Common myeloid progenitor, CD34-positive (primary cell): ENCODE results near the gene UBR2.
"Not testable (repeated sequence)": the region's sequence is repeated elsewhere in the genome, so short reads cannot be mapped to it uniquely, and the experiment has no call there.

Source experiments
- CTCF ChIA-PET: fragments of 350-600 bp; sonication (Branson Sonifier 250); formaldehyde crosslinking; loops from one replicate; lab custom pipeline; 2021; ENCODE audit warnings: antibody characterized with exemption; lab: Charles Lee
- POLR2A ChIA-PET: fragments of 350-600 bp; sonication (Branson Sonifier 250); formaldehyde crosslinking; loops from one replicate; lab custom pipeline; 2021; ENCODE audit warnings: antibody characterized with exemption; lab: Charles Lee
- DNase-seq, 3 donors: peaks; one replicate each; pipeline versions ENCODE4 v3.0.0 to v3.0.0-alpha.2; 2013
- H3K27ac ChIP-seq, 2 experiments: 1 replicate in 1 of 2; 2 replicates in 1 of 2; pipeline ENCODE4 v1.7.0; 2013; ENCODE audit warnings: inconsistent platforms in 2 of 2, low read length in 2 of 2, mild to moderate bottlenecking in 2 of 2, low read depth in 1 of 2, moderate library complexity in 1 of 2; ENCODE audit not compliant: severe bottlenecking in 2 of 2, insufficient read depth in 1 of 2, poor library complexity in 1 of 2
- H3K27me3 ChIP-seq, 5 experiments: replicated peaks in 2 of 5; 1 replicate in 3 of 5; 2 replicates in 2 of 5; pipeline versions ENCODE4 v1.6.1 to v1.7.0; 2013; ENCODE audit warnings: low read length in 4 of 5, mild to moderate bottlenecking in 2 of 5, moderate library complexity in 2 of 5, inconsistent platforms in 1 of 5; ENCODE audit not compliant: insufficient read depth in 5 of 5, control insufficient read depth in 4 of 5
- H3K36me3 ChIP-seq, 4 experiments: 1 replicate in 2 of 4; 2 replicates in 2 of 4; pipeline versions ENCODE4 v1.6.1 to v1.7.0; 2013; ENCODE audit warnings: low read length in 3 of 4, control low read depth in 1 of 4, mild to moderate bottlenecking in 1 of 4; ENCODE audit not compliant: control insufficient read depth in 4 of 4, insufficient read depth in 4 of 4
- H3K4me1 ChIP-seq, 4 experiments: 1 replicate in 3 of 4; 2 replicates in 1 of 4; pipeline versions ENCODE4 v1.6.1 to v1.7.1; 2013; ENCODE audit warnings: low read length in 3 of 4, mild to moderate bottlenecking in 3 of 4, control low read depth in 1 of 4, inconsistent platforms in 1 of 4, moderate library complexity in 1 of 4; ENCODE audit not compliant: control insufficient read depth in 4 of 4, insufficient read depth in 4 of 4; ENCODE audit errors: control extremely low read depth in 1 of 4
- H3K4me3 ChIP-seq, 7 experiments: 1 replicate in 4 of 7; 2 replicates in 3 of 7; pipeline versions ENCODE4 v1.5.1 to v1.7.0; 2013; ENCODE audit warnings: mild to moderate bottlenecking in 7 of 7, low read length in 6 of 7, moderate library complexity in 6 of 7, inconsistent platforms in 2 of 7, low read depth in 2 of 7, control low read depth in 1 of 7; ENCODE audit not compliant: insufficient read depth in 4 of 7, control insufficient read depth in 1 of 7; ENCODE audit errors: extremely low read depth in 1 of 7
- H3K9me3 ChIP-seq, 5 experiments: 1 replicate in 4 of 5; 2 replicates in 1 of 5; pipeline versions ENCODE4 v1.6.1 to v1.7.1; 2013; ENCODE audit warnings: low read length in 4 of 5, mild to moderate bottlenecking in 2 of 5, inconsistent platforms in 1 of 5, low read depth in 1 of 5, moderate library complexity in 1 of 5; ENCODE audit not compliant: control insufficient read depth in 4 of 5, insufficient read depth in 2 of 5; ENCODE audit errors: control extremely low read depth in 1 of 5
- WGBS: methylation state at CpG from one replicate; pipeline ENCODE4 v1.1.5; 2013; ENCODE audit not compliant: insufficient coverage; 5-methylcytosine and 5-hydroxymethylcytosine counted together

Gene UBR2

DNA sequence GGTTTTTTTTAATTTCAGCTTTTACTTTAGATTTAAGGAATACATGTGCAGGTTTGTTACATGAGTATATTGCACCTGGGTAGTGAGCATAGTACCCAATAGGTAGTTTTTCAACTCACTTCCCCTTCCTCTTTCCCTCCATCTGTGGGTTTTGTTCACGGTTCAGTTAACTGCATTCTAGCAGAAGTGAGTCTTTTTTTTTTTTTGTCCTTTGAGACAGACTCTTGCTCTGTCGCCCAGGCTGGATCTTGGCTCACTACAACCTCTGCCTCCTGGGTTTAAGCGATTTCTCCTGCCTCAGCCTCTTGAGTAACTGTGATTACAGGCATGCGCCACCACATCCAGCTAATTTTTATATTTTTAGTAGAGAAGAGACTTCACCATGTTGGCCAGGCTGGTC is 8.7 kb downstream of the UBR2 start:
- ChIA-PET POLR2A (interaction anchor here (0.7 to 1.3 kb wide), 3 partner anchors 9 to 1509 kb away, joined by 3 to 7 read pairs (median 3); partner anchors contain the start of gene UBR2), CTCF (interaction anchor here (0.9 to 1.9 kb wide), 5 partner anchors 9 to 32 kb away, joined by 3 to 8 read pairs (median 5); partner anchors contain the start of gene UBR2)
- H3K4me1 ChIP-seq = peaks cover 14 to 37% (median 29%) of the 10 kb centered on the region in 4 experiments
- DNase-seq = peak; percentile 57 to 89 (median 87)
- peaks cover 3 to 22% (median 13%) of the 10 kb centered on the region in 4 experiments for H3K36me3 ChIP-seq
- no peaks in the 10 kb centered on the region for H3K9me3 ChIP-seq
- H3K4me3 ChIP-seq = peak overlapping the region in 5 of 7 experiments; percentile 8 to 64 (median 48)
- no peaks in the 10 kb centered on the region for H3K27me3 ChIP-seq
- peak overlapping the region; percentile 6 to 75 for H3K27ac ChIP-seq
- WGBS = 0% methylated on average over 2 of the region's 4 CpGs

DNA sequence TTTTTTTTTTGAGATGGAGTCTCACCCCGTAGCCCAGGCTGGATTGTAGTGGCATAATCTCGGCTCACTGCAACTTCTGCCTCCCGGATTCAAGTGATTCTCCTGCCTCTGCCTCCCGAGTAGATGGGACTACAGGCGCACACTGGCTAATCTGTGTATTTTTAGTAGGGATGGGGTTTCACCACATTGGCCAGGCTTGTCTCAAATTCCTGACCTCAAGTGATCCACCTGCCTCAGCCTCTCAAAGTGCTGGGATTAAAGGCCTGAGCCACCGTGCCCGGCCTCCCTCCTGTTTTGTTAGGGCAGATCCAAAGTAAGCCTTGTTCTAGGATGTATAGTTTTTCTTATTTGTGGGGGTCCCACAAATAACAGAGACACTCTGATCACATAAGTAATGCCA is 12.7 kb downstream of the UBR2 start:
- CTCF ChIA-PET = interaction anchor here (1.8 kb wide), 1 partner anchor 29 kb away, joined by 5 read pairs; no protein-coding TSS in a partner anchor
- H3K4me3 ChIP-seq, H3K27me3 ChIP-seq, POLR2A ChIA-PET, DNase-seq, H3K27ac ChIP-seq, H3K9me3 ChIP-seq: not testable (repeated sequence)
- WGBS = 93% methylated on average over 3 of the region's 7 CpGs
- H3K36me3 ChIP-seq = peaks cover 6 to 38% (median 19%) of the 10 kb centered on the region in 4 experiments
- H3K4me1 ChIP-seq = peaks cover 8 to 17% (median 13%) of the 10 kb centered on the region in 4 experiments

DNA sequence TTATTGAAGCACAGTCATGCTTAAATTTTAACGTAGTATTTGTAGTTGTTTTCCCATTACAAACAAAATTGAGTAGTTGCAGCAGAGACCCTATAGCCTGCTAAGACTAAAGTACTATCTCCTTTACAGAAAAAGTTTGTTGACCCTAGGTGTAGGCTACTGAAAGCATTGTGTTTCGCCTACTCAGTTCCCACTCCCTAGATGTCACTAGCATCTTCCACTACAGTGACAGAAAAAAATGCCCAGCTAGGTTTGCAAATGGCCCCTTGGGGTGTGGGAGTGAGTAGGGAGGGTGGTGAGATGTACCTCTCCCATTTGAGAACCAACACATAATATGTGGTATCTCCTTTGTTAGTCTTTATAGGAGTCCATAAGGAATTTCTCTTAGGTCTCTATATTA is 34.5 kb downstream of the UBR2 start:
- ChIA-PET CTCF (no interaction called here), POLR2A (no interaction called here)

DNA sequence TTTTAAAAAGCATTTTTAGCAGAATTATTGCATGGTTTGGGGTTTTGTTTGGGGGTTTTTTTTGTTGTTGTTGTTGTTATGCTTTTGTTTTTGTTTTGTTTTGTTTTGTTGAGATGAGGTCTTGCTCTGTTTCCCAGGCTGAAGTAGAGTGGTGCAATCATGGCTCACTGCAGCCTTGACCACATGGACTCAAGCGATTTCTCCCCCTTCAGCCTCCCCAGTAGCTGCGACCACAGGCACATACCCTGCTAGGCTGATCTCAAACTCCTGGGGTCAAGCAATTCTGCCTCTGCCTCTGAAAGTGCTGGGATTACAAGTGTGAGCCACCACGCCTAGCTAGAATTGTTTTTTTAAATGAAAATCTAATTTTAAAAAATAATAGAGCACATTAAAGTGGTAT is 35.7 kb downstream of the UBR2 start:
- Histone ChIP-seq H3K36me3 (peaks cover 17 to 41% (median 24%) of the 10 kb centered on the region in 4 experiments), H3K4me3 (no peak overlapping the region), H3K4me1 (no peaks in the 10 kb centered on the region), H3K27me3 (no peaks in the 10 kb centered on the region), H3K9me3 (peaks cover 0 to 6% (median 0%) of the 10 kb centered on the region in 5 experiments), H3K27ac (no peak overlapping the region)
- no peak for DNase-seq
- CTCF ChIA-PET = no interaction called here
- POLR2A ChIA-PET = no interaction called here
- WGBS = 100% methylated on average over 2 of the region's 3 CpGs

More for the DNA sequence above, 34.5 kb downstream of the UBR2 start:
- H3K27ac ChIP-seq = no peak overlapping the region
- no CpG with 5 or more reads among the region's 2 CpGs for WGBS
- peaks cover 0 to 6% (median 0%) of the 10 kb centered on the region in 5 experiments for H3K9me3 ChIP-seq
- peaks cover 17 to 47% (median 27%) of the 10 kb centered on the region in 4 experiments for H3K36me3 ChIP-seq
- H3K4me3 ChIP-seq = no peak overlapping the region
- H3K27me3 ChIP-seq = no peaks in the 10 kb centered on the region
- H3K4me1 ChIP-seq = no peaks in the 10 kb centered on the region
- DNase-seq = no peak

DNA sequence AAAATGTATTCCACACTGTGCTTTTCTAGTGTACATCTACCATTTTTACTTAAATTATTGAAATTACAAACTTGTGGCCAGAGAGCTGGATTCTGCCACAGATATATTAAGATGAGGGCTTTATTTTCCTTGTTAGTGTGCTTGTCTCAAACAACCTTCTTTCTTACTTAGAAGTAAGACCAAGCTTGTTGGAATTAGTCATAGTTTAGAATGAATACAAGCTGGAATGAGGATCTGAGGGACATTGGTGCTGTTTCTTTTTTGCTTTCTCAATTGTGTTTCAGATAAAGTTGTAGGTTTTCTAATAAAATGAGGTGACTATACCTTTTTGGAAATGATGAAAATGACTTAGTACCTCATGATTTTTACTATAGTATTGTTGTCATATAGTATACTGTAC is 40.3 kb downstream of the UBR2 start:
- Histone ChIP-seq H3K4me1 (no peaks in the 10 kb centered on the region), H3K36me3 (peaks cover 12 to 34% (median 23%) of the 10 kb centered on the region in 4 experiments), H3K27me3 (no peaks in the 10 kb centered on the region), H3K4me3 (no peak overlapping the region), H3K9me3 (no peaks in the 10 kb centered on the region), H3K27ac (no peak overlapping the region)
- ChIA-PET POLR2A (no interaction called here), CTCF (interaction anchor here (0.8 to 1.6 kb wide), 5 partner anchors 11 to 50 kb away, joined by 3 to 5 read pairs (median 3); no protein-coding TSS in a partner anchor)
- DNase-seq = no peak

DNA sequence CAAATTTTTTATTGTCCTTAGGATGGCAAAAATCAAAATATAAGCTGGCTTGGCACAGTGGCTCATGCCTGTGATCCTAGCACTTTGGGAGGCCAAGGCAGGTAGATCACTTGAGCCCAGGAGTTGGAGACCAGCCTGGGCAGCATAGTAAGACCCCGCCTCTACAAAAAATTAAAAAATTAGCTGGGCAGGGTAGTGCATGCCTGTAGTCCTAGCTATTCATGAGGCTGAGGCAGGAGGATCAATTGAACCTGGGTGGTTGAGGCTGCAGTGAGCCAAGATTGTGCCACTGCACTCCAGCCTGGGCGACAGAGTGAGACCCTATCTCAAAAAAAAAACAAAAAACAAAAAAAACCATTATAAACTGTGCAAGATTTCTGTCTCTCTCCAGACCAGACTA is 40.9 kb downstream of the UBR2 start:
- H3K27me3 ChIP-seq, DNase-seq, H3K27ac ChIP-seq, H3K4me3 ChIP-seq, POLR2A ChIA-PET, H3K9me3 ChIP-seq, H3K4me1 ChIP-seq: not testable (repeated sequence)
- H3K36me3 ChIP-seq = peaks cover 12 to 36% (median 23%) of the 10 kb centered on the region in 4 experiments
- CTCF ChIA-PET = interaction anchor here (1.0 to 1.6 kb wide), 3 partner anchors 12 to 38 kb away, joined by 3 to 5 read pairs (median 3); no protein-coding TSS in a partner anchor
- WGBS = 100% methylated on average over 2 of the region's 2 CpGs

DNA sequence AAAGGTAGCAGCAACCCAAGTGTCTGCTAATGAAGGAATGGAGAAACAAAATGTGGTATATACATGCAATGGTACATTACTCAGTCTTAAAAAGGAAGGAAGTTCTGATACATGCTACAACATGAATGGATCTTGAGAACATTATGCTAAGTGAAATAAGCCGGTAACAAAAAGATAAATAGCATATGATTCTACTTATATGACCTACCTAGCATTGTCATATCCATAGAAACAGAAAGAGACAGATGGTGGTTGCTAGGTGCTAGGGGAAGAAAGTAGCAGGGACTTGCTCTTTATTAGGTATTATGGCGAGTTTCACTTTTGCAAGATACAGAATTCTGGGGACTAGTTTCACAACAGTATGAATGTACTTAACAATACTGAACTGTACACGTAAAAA is 46.6 kb downstream of the UBR2 start:
- CTCF ChIA-PET = no interaction called here
- Histone ChIP-seq H3K4me1 (no peaks in the 10 kb centered on the region), H3K9me3 (no peaks in the 10 kb centered on the region), H3K27ac (no peak overlapping the region), H3K27me3 (no peaks in the 10 kb centered on the region), H3K4me3 (no peak overlapping the region), H3K36me3 (peaks cover 6 to 48% (median 24%) of the 10 kb centered on the region in 4 experiments)
- DNase-seq = no peak
- POLR2A ChIA-PET = no interaction called here
- no CpG with 5 or more reads among the region's 3 CpGs for WGBS
